Left lobe of liver (tissue), 2 donors: ENCODE data around the gene HSD17B2. TPM values are rescaled to one million over a fixed set of nuclear protein-coding genes. Genes with fewer than 3 reads are reported as not detected.

ENCODE experiments used
- ATAC-seq: fragments of 200-7000 bp; cut with Tn5 transposase; one replicate; pipeline ENCODE4 v1.9.1; 2020; ENCODE audit warnings: mild to moderate bottlenecking, moderate library complexity
- DNase-seq: peaks from one replicate; pipeline ENCODE4 v3.0.0-alpha.2; 2020; ENCODE audit warnings: low spot score
- total RNA-seq: library from RNA; stranded (reverse); gene quantifications from one replicate; pipeline ENCODE4 v1.2.1, GENCODE V29; 2021
- donor health status: DM: no; HTN: no; CAD: no; lungs with moderate emphysema.
- donor health status: DM: no; HTN: yes; CAD: no.

Gene HSD17B2
- total RNA-seq, 1 donor from 2014 or later: 82.7 TPM

- ATAC-seq: no peak
- no peak for DNase-seq
Measured at GRCh38 chr16:82017911-82018568, 17.0 kb upstream of the HSD17B2 start.

- DNase-seq: no peak
- ATAC-seq: no peak
Measured at GRCh38 chr16:82019535-82019934, 15.5 kb upstream of the HSD17B2 start.

DNA sequence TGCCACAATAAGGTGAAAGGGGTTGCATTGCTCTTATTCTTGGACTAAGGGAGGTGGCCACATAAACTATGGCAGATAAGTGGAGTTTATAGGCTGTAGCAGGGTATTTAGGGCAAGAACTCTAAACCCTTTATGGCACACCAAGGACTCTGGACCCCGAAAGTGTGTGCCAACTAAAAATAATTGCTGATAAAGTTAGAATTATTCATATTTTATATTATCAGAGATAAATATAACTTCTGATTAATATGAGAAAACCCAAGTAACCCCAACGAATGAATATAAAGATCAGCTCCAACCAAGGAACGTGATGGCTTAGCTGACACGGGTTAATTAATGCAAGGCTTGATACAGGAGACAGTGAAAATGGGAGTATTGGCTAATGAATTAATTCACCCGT lies 15.0 kb upstream of the HSD17B2 start:
- ATAC-seq (no peak), DNase-seq (no peak)

DNA sequence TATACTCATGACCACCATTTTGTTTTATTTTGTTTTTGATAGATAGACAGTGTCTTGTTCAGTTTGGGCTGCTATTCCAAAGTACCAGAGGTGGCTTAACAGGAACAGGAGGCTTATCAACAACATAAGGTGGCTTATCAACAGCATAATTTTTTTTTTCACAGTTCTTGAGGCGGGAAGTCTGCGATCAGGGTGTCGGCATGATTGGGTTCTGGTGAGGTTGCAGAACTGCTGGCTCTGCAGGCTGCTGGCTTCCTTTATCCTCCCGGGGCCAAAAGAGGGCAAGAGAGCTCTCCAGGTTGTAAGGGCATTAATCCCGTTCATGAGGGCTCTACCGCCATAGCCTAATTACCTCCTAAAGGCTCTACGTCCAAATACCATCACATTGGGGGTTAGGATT lies 11.8 kb upstream of the HSD17B2 start:
- DNase-seq: no peak
- ATAC-seq: no peak

GRCh38 chr16:82024316-82024715 lies 10.7 kb upstream of the HSD17B2 start:
- no peak for DNase-seq
- no peak for ATAC-seq

DNA sequence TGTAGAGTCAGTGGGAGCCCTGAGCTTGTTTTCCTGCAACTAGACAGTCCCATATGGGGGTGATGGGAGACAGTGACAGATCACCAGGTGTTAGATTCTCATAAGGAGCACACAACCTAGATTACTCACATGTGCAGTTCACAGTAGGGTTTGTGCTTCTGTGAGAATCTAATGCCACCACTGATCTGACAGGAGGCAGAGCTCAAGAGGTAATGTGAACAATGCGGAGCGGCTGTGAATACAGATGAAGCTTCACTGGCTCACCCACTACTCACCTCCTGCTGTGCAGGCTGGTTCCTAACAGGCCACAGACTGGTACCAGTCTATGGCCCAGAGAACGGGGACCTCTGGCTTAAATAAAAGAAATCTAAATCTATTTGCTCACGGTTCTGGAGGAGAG lies 10.2 kb upstream of the HSD17B2 start:
- ATAC-seq (no peak), DNase-seq (no peak)

DNA sequence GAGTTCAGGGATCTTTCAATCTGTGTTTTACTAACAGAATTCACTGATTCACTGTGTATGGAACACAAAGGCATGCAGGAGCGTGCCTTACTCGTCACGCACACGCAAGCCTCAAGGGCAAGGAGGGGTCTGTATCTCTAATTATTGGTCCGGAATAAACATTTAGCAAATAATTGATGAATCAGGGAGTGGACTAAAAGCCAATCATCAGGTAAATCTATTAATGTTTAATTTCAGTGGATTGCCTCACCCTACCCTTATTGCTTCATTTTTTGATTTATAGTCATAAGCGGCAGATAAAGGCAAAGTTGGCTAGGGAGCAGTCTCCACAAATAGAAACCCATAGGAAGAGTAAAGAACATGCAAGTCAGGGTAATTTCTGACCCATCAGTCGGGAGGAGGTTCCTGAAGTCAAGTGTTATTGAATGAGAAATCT lies 7.4 kb upstream of the HSD17B2 start:
- no peak for DNase-seq
- ATAC-seq: peak; percentile 72

- ATAC-seq: peak; percentile 48
Measured at GRCh38 chr16:82031116-82032084, 3.7 kb upstream of the HSD17B2 start.

DNA sequence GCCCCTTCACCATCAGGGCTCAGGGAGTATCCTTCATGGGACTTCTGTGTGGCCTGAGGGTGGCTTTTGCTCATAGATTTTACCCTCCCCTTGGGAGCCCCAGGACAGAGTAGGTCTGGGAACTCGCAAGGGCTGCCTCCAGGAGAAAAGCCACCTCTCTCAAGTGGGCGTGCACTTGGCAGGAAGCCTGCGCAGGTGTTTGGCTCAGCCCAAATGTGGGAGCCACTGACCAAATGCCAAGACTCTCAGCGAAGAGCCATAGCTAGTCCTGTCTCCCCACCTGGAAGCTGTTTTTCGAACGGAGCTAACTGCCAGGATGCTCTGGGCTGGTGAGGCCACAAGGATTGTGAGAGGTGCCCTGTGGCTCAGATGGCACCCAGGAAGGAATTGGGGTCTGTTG lies 2.0 kb upstream of the HSD17B2 start:
- ATAC-seq: no peak
- no peak for DNase-seq

More at GRCh38 chr16:82031116-82032084, 3.7 kb upstream of the HSD17B2 start:
- DNase-seq: peak; percentile 62

DNA sequence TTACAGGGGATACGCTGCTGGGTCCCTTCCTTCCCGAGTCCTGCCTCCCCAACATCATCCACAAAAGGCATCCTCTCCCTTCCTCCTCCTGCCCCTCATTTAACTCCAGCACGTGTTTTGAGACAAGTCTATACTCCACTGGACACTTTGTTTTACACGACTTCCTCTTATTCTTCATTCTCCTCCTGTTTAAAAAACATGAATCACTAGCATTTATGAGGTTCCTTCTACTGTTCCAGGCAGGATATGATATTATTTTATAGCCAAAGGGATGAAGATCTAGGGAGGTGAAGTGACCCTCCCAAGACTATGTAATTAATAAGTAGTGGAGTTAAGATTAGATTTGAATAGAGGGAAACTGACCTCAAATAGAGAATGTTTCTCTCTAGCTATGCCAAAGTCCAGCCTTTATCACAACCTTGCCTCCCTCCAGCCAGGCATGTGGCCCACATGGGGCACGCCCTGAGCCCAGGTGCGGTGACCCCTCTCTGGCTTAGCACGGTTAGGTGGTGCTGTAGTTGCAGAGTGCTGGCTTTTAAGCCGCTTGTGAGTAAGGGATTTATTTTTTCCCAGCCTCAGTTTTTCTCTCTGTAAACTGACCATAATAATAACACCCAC lies 1.3 kb upstream of the HSD17B2 start:
- ATAC-seq (peak; percentile 79), DNase-seq (peak; percentile 88)

- no peak for DNase-seq
- no peak for ATAC-seq
Measured at GRCh38 chr16:82037251-82037650, 2.2 kb downstream of the HSD17B2 start.

GRCh38 chr16:82037666-82038065 lies 2.6 kb downstream of the HSD17B2 start:
- DNase-seq (no peak), ATAC-seq (no peak)

- no peak for DNase-seq
- no peak for ATAC-seq
Measured at GRCh38 chr16:82040296-82040695, 5.2 kb downstream of the HSD17B2 start.

DNA sequence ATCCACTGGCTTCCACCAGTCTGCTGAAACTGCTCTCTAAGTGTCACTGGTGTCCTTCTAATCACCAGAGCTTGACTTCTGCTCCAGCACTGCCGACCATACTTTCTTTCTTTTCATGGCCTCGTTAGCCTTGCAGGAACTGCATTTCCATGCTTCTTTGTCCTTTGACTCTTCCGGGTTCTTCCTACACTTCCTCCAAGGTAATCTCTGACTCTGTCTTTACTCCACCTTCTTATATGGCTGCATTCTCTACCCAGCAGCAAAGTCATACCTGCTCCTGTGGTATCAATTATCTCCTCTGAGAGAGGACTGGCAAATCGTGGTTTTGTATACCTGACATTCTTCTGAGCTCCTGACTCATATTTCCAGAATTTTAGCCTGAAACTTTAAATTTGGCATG lies 6.5 kb downstream of the HSD17B2 start:
- ATAC-seq: no peak
- no peak for DNase-seq

- no peak for DNase-seq
- no peak for ATAC-seq
Measured at GRCh38 chr16:82042144-82042543, 7.1 kb downstream of the HSD17B2 start.

DNA sequence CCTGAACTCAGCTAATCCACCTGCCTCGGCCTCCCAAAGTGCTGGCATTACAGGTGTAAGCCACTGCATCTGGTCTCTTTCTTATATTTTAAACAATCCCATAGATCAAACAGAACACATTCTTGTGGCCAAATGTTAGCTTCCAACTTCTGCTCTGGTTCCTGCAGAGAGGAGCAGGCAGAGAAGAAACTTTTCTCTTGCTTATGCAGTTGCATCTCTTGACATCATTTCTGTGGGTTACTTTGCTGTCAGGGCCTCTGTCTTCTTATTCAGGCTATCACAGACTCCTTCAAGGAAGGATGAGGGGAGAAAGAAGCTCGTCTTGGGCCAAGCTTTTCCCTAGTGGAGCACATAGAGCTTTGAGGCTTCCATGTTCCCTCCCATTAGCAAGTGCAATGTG lies 7.8 kb downstream of the HSD17B2 start:
- no peak for DNase-seq
- ATAC-seq: no peak

DNA sequence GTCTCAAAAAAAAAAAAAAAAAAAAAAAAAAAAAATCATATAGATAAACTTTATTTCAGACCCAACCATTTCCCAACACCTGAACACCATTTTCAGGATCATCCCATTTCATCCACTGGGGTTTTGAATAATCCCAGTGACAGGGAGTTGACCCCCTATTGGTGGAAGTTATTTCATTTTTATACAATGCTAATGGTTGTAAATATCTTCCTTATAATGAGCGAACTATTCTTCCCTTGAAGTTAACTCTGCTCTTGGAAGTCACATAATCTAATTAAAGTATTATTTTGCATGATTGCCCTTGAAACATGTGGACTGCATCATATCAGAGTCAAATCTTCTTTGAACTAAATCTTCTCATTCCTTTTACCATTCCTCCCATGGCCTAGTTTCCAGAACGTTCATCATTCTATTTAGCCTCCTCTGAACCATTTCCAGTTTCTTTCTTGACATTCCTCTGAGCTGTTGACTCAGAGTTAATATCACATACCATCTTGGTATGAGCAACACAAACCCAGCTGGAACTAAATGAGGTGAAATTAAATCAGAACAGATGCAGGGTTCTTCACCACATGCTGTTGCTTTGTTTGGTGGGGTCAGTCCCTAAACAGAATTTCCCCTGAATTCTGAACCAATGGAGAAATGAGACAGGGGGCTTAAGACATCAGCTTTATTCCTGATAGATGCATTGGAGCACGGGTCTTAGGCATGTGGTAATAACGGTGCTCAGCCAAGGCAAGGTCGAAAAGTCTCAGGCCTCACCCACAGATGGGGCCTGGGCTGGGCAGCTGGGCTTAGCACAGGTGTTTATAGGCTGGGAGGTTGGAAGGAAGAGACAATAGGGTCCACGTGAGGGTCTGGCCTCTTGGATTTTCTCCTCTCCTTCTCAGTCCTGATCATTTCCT lies 8.9 kb downstream of the HSD17B2 start:
- ATAC-seq: peak; percentile 63
- DNase-seq: no peak

- ATAC-seq: peak; percentile 76
- no peak for DNase-seq
Measured at GRCh38 chr16:82044585-82044911, 9.5 kb downstream of the HSD17B2 start.

GRCh38 chr16:82045465-82045864 lies 10.4 kb downstream of the HSD17B2 start:
- no peak for DNase-seq
- no peak for ATAC-seq

GRCh38 chr16:82046541-82046940 lies 11.5 kb downstream of the HSD17B2 start:
- DNase-seq: no peak
- ATAC-seq: peak; percentile 29

DNA sequence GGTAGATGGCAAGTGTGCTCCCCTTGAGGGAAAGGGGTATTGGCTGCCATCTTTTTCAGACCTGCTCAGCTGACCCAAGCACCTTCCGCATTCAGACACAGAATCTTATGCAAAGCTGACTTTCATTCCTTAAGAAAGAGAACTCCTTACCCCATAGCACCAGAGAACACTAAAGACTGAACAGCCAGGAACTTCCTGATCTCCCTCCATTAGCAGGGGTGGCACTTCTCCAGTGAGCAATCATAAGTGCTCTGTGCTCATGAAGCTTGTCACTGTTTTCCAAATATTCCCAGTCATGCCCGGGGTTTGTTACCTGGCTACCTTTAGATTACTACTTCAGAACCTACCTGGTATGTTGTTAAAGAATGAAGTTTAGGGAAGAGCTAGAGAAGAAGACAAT lies 11.9 kb downstream of the HSD17B2 start:
- DNase-seq (no peak), ATAC-seq (peak; percentile 8)
